NCI-H446 (cell line): ENCODE data around the gene LIN52.

Experiments
- DNase-seq, 2 experiments: peaks; one replicate each; lab custom pipeline; 2025; lab: John Stamatoyannopoulos, UW

LIN52 gene

DNA sequence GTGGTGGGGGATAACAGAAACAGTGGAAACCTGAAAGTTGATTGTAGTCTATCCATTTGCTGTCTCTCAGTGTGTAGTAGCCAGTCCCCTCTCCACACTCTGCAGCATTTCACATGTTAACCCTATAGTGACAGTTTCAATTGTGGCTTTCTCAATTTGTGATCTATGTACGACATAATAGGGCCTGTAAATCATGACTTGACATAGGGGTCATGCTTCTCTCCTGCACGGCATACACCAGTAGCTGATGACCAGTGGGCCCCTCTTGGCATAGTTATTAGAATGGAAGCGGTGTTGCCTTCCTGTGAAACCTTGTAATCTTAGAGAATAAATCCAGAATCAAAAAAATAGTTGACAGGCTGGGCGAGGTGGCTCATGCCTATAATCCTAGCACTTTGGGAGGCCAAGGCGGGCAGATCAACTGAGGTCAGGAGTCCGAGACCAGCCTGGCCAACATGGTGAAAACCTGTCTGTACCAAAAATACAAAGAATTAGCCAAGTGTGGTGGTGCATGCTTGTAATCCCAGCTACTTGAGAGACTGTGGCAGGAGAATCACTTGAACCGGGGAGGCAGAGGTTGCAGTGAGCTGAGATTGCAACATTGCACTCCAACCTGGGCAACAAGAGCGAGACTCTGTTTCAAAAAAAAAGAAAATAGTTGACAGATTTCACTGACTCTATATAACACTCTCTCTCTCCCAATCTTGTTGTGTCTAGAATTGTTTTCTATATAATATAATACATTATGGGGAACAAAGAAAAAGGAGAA, 109.9 kb downstream of the LIN52 start:
- DNase-seq, result no peak

DNA sequence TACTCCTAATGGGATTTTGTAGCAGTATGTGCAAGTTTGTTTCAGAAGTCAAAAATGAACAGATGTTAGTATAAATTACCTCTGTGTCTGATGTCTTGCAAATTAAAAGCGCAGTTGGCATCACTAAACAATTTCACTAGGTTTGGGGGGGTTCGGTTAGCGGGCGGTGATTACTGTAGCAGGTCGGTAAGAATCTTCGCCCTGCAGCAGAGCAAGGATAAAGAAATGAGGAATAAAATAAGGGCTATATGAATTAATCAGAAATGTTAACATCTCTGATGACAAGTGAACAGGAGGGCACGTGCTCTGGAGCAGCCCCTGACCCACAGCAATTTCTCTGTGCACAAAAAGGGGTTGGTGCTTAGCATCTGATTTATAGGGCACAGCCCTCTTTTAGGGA, 110.9 kb downstream of the LIN52 start:
- DNase-seq, result no peak

DNA sequence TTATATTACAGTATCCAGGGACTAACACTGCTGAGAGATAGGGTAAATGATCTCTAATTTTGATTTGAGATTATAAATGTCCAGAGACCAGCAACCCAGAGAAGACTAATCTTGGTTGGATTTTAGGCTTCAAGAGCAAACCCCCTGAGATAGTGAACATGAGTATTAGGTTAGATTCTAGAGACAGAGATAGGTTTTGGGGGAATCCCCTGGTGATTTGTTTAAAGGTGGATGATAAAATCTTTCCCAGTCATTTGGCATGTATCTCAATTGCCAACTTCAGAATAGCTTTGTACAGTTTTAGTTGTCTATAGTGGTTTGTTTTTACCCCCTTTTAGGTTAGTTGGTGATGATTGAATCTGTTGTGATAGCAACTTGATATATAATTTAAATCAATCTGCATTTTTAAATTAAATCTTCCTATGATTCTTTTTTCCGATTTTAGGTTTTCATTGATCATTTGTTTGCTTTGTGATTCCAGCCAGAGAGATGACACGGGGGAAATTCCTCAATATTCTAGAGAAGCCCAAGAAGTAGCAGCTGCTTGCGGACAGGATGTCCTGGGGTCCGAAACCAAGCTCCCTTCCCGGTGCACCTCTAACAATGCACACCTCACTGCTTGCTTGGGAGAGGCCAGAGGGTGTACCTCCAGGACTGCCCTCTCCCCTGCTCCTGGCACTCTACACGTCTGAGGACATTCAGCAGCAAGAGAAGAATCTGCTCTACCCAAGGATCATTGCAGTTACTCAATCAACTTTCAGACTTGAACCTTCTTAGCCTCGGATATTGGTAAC, 113.9 kb downstream of the LIN52 start:
- DNase-seq, result no peak

- DNase-seq, result no peak
Measured at GRCh38 chr14:74202113-74202512, 117.4 kb downstream of the LIN52 start.

- no peak for DNase-seq
Measured at GRCh38 chr14:74203639-74204038, 118.9 kb downstream of the LIN52 start.

DNA sequence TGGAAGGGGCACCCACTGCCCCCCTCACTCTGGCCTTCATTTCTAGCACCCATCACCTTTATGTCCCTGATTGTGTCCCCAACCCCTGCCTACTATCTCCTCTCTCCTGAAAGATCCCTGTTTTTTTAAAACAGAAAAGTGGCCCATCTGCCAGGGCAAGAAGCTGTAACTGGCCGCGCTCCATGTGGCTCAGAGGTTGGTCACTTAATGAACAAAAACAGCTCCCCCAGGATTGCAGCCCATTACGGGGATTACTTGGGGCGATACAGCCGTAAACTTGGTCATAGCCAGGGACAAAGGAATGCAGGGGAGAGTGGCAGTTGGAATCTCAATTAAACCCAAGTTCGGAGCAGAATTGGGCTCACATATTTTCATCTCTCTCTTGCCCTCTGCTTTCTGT, 119.7 kb downstream of the LIN52 start:
- no peak for DNase-seq

- DNase-seq, result no peak
Measured at GRCh38 chr14:74205882-74206281, 121.1 kb downstream of the LIN52 start.

- DNase-seq, result peak in 1 of 2 experiments; percentile 27
Measured at GRCh38 chr14:74207943-74208342, 123.2 kb downstream of the LIN52 start.

- no peak for DNase-seq
Measured at GRCh38 chr14:74208642-74209041, 123.9 kb downstream of the LIN52 start.

DNA sequence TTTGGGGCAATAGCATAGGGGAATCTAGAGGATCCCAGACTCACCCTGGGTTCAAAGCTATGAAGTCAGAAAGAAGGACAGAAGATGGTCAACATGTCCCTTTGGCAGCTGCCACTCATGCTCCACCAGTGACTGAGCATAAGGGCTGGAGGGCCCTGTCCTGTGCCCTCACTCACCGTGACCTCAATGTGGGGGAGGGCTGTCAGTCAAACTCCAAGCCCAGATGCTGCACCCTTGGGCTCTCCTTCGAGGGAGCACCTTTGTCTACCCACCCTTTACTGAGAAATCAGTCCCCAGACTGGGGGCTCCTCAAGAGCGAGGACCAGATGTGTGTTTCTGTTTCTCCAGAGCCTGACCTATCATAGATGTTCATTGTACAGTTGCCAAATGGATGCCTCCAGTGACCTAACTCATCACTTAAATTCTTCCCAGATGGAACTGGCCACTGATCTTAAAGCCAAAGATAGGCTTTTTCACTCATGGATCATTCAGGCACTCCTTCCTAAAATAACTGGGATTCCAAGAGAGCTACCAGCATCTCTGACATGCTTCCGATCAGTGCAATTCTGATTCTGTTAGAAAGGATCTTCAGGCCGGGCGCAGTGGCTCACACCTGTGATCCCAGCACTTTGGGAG, 127.3 kb downstream of the LIN52 start:
- no peak for DNase-seq

- no peak for DNase-seq
Measured at GRCh38 chr14:74213907-74214803, 129.4 kb downstream of the LIN52 start.

GRCh38 chr14:74216671-74217070, 131.9 kb downstream of the LIN52 start:
- no peak for DNase-seq

- peak; percentile 12 to 79 for DNase-seq
Measured at GRCh38 chr14:74217672-74218448, 133.1 kb downstream of the LIN52 start.

DNA sequence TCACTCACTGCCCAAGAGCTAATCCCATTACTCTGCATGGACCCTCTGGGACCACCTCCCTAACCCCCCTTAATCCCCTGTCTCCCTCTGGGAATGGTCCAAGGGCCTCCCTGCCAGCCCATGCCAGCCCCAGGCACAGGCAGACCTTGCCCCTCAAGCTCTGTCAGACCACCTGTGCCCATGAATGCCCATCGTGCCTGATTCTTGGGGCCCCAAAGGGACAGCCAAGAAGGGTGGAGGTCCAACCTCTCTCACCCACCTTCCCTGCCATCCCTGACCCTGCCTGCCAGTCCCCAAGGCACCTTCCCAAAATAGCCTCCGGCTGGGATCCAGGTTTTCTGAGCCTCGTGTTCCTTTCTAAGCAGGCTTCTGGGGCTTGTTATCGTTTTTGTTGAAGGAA, 133.7 kb downstream of the LIN52 start:
- no peak for DNase-seq

- DNase-seq, result no peak
Measured at GRCh38 chr14:74219277-74220205, 134.8 kb downstream of the LIN52 start.

DNA sequence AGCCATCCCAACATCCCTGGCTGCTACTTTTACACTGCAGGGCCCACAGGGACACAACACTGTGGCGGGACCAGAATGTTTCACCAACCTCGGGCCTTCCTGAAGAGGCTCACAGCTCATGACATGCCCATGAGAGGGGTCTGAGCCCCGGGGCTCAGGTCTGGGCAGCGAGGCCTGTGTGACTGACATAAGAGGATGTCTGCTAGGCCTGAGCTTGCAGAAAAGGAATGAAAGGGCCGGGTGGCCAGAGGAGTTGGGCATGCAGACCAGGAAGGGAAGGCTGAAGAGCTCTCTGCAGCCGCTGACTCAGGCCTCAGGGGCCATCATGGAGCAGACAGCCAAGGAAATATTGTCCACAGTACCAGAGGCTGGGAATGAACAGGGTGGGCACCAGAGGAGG, 136.2 kb downstream of the LIN52 start:
- DNase-seq, result no peak

GRCh38 chr14:74221741-74222140, 137.0 kb downstream of the LIN52 start:
- DNase-seq, result no peak

DNA sequence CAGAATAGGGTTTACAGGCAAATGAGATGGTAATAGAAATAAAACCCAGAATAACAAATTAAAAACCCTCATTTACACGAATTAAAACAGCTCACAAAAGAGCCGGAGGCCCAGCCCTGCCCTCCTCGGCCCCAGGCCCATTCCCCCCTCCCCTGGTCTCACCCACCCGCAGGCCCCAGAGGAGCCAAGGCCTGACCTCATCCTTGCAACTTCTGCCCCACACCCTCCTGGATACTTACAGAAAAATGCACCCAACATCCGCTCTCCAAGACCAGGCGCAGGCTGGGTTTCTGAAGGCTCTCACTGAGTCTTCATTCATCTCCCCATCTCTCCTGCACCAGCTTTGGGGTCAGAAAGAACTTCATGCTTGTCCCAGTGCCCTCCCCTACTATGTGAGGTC, 138.3 kb downstream of the LIN52 start:
- DNase-seq, result no peak

DNA sequence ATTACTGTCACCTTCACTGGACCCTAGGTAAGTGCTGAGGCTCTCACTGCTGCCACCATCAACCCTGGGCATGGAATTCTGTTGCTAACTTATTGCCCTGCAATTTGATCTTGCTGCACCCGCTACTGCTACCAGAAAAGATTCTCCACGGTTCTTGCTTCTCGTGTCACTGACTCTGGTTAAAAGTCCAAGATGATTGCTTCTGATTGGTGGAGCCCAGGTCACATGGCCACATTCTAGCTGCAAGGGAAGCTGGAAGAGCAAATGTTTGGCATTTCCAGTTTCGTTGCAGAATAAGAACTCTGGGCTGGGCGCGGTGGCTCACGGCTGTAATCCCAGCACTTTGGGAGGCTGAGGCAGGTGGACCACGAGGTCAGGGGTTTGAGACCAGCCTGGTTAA, 147.0 kb downstream of the LIN52 start:
- DNase-seq, result no peak

DNA sequence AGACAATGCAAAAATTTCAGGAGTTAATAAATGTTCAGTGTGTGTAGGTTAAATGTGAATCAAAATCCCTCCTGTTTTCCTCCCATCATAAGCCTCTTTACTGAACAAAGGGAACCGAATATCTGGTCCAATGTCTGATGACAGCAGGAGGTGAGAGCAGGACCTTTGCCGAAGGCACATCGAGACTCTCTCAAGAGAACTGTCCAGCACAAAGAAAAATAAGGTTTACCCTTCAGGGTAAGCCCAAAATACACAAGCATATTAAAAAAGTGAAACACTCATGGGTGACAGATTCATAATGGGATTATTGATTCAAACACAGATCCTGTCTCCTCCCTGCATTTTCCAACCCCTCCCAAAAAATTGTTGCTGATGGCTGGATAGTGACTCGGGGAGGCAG, 150.3 kb downstream of the LIN52 start:
- DNase-seq, result no peak
